ENCODE measurements around the gene DOK5.

GRCh38 chr20:54543369-54543768 is 68.0 kb downstream of the DOK5 start:
- TF ChIP-seq CTCF (IDR thresholded peaks at IDR 0.05; ENCODE audit: low read length) (no peak), EZH2 (optimal IDR thresholded peaks at IDR 0.05; ENCODE audit: low read depth, low read length) (no peak), EZH2phosphoT487 (IDR thresholded peaks at IDR 0.05; ENCODE audit: low read length) (no peak)
